Activated naive CD4-positive, alpha-beta T cell treated with anti-CD3 and anti-CD28 coated beads, Interleukin-2, amount 50 U/mL, for 16 hours (primary cell): ENCODE data around the gene ARHGEF7.

ENCODE experiments used
- DNase-seq: peaks from one replicate; pipeline ENCODE4 v3.0.0-alpha.2; 2020

Gene ARHGEF7

DNA sequence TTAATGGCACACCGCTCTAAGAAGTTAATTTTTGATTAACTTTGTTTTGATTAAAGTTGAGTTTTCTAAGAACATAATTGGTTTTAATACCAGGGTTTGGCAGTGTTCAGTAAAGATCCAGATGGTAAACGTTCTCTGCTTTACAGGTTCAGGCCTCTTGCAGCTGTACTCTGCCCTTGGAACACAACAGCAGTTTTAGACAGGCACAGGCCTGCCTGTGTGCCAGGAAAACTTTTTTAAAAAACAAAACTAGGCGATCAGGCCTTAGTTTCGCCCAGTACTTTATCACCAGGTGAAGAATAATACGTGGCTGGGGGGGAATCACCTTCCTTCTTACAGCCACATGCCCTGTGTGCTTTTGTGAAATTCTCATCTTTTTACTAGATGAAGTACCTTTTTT is 167.3 kb downstream of the ARHGEF7 start:
- DNase-seq = no peak

DNA sequence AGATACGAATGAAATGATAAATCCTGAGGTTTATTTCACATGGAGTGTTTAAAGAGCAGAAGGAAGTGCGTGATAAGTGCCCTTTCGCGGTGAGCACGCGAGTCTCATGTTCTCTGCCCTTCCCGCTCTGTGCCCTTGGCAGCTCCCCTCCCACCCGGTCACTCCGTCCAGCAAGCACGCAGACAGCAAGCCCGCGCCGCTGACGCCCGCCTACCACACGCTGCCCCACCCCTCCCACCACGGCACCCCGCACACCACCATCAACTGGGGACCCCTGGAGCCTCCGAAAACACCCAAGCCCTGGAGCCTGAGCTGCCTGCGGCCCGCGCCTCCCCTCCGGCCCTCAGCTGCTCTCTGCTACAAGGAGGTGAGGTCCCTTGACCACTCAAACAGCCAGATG is 167.9 kb downstream of the ARHGEF7 start:
- no peak for DNase-seq

DNA sequence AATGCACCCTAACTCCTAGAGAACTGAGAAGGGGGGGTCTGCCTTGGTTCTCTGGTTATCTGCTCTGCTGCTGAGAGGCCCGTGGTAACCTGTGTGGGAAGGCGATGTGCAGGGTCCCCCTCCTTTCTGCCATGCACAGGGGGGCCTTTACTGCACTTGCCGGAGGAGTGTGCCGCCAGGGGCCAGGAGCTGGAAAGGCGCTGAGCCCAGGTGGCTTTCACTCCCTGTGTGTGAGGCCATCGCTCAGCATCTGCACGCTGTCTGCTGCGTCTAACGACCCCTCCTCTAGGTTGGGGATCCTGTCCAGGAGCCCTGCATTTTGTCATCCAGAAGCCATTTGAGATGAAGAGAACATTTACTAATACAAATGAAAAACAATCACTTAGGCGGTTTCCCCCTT is 168.3 kb downstream of the ARHGEF7 start:
- no peak for DNase-seq

DNA sequence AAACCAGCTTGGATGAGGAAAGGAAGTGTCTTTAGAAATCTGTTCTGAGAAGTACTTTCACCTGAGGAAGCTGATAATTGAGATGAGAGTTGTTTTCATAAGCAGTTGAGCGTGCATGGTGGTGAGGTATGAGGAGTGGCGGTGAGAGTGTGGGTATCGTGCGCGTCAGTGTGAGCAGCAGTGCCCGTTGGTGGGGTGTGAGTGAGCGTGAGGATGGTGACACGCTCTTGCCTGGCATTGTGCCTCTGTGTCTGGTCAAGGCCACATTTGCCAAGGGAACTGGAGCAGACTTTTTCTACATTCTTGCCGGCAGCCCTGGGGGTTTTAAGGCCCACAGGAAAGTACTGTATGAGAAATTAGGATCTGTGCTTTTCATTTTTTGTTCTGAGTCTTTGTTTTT is 168.9 kb downstream of the ARHGEF7 start:
- DNase-seq = no peak

DNA sequence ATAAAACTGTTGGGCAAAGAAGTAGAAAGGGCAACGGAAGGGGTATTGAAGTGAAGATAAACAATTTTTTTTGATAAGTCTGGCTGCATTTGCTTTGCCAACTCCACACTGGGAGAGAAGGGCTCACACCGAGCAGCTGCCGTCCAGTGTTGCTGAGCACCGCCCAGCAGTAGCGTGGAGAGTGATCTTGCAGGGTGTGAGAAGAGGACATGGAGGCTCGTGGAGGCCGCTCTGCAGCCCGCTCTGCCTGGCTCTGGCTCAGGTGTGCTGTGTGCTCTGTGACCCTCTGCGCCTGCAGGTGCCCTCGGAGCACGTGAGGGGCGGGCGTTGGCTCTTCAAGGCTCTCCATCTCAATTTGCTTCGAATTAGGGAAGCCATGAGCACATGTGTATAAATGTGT is 169.5 kb downstream of the ARHGEF7 start:
- DNase-seq = no peak

DNA sequence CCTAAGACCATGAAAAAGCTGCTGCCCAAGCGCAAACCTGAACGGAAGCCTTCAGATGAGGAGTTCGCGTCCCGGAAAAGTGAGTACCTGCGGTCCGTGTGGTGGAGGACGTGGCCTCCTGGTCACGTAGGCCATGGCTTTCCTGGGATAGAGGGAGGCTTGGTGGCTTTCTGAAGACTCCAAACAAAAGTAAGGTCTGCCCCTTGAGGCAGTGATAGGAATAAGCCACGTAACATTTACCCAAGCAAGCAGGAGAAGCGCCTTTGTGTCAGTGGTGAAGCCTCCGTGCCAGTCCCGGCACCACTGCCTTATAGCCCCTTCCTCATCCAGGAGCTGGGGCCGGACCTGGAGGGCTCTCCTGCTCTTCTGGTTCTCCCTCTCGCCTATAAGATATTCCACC is 171.1 kb downstream of the ARHGEF7 start:
- DNase-seq = no peak

DNA sequence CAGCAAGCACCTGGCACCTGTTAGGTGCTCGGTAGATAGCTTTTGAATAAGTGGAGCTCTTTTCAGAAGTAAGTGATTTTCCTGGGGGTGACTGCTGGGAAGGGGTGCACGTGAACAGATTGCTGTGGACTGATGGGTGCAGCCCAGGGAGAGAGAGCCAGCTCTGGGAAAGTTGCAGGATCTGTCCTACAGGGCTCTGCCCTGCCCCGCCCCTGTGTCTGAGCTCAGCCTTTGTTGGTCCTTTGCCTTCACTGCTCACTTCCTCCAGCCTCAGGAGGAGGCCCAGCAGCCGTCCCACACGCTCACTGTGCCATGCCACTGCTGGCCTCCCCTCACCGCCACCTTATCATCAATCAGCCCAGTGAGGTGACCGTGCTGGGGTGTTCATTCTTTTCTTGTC is 171.6 kb downstream of the ARHGEF7 start:
- no peak for DNase-seq

DNA sequence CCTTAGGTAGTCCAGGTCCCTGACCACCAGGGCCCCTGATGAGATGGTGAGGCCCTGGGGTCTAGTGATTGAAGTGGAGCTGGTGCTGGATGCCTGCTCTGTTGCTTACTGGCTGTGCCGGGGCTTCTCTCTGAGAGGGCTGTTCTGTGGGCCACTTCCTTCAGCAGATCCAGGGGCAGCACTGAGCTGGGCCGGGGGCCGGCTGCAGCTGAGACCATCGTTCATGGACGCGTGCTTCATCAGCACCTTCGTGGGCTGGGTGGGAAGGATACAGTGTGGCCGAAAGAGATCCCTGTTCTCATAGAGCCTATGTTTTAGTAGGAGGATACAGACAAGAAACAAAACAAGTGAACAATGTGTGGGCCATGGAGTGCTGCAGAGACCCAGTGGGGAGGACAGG is 172.1 kb downstream of the ARHGEF7 start:
- DNase-seq = no peak

DNA sequence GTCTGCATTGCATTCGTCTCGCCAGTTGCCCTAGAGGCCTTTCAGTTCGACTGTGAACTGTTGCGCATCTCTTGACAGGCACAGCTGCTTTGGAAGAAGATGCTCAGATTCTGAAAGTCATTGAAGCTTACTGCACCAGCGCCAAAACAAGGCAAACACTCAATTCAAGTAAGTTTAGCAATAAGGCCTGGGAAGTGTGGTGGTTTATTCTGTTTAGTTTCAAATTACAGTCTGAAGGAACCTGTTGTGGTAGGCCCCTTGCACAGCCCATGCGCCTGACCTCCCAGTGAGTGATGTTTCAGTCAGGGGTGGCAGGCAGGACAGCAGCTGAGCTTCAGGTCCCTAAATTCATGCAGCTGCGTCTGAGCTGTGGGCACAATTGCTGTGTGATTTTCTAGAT is 173.2 kb downstream of the ARHGEF7 start:
- DNase-seq = no peak

DNA sequence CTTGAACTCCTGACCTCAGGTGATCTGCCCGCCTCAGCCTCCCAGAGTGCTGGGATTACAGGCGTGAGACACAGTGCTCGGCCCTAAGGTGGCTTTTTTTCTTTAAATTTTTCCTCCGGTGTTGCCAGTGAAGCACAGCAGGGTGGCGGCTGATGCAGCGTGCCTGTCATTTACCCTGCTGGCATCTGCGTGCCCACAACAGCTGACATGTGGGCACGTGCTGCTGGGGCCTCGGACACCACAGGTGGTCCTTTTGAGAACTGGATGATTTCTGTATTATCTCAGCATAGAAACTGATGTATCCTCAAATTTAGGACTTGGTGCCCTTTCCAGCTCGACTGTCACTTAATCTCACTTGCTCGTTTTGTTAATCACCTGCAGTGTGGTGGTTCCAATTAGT is 174.1 kb downstream of the ARHGEF7 start:
- no peak for DNase-seq

DNA sequence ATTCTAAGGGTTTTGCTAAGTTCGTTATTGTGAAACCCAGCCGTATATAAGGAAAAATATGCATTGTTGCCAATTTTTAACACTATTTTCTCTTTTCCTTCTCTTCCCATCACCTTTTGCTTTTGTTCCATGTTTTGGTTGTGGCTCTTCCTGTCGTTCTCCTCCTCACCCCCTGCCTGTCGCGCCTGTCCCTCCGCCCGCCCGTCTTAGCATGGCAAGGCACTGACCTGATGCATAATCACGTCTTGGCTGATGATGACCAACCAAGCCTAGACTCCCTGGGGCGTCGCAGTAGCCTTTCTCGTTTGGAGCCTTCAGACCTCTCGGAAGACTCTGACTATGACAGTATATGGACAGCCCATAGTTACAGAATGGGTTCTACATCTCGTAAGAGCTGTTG is 176.8 kb downstream of the ARHGEF7 start:
- DNase-seq = no peak

DNA sequence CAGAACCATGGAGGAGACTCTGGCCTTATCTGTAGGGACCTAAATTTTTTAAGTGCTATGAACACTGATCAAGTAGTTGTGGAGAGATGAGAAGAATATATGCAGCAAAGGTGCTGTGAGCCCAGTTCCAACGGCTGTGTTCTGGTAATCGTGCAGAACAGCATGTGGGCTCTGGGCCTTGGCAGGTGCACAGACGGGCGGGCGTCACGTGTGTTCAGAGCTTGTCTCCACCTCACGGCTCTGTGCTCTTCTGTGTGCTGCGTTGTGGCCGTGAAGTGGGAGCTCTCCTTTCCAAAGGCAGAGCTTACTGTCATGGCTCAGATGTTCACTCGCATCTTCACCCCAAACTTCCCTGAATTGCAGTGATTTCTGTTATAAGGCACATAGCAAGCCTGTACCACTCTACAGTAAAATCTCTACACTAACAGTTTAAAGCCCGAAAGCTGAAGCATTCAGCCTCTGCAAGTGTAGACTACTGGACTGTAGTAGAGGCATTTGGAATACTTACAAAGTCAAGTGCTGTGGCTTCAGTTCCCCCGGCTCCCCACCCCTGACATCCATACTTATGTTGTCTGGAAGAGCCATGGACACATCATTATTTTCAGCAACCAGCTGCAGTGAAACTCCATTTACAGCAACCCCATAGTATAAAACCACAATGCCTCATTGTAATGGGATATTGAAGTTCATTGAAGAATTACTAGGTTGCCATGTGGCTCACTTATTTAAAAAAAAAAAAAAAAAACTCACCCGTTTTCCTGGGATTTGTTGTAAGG is 177.8 kb downstream of the ARHGEF7 start:
- DNase-seq = no peak

DNA sequence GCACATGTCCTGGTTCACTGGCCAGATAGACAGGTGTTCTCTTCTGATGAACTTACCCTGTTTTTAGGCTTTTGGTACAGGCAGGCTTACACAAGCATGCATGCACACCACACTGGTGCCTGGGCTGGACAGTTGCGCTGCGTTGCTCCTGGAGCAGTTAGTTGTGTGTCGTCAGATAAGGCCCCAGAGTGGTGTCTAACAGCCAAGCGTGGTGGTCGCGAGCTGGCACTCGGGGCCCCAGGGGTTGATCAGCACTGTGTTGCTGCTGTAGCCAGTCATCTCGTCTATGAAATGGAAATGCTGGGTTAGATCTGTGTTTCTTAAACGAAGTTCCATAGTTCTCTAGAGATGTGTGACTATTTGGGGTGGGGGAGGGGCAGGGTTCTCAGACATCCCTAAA is 180.8 kb downstream of the ARHGEF7 start:
- DNase-seq = no peak

DNA sequence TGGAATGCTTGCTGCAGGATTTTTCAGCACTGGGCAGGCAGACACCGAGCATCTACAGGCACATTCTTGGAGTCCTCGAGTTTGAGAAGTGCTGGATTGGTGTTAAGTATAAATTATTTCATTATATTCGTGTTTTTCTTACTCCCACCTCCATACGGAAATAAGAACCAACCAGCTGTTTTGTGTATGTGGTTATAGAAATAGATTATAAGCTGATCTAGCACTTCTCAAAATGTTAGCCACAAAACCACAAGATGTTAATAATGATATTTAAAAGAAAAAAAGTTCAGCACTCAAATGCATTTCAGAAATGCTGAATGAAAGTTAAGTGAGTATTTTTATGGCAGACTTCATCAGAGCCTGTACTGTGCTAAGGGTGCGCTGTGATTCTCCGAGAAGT is 181.3 kb downstream of the ARHGEF7 start:
- no peak for DNase-seq

DNA sequence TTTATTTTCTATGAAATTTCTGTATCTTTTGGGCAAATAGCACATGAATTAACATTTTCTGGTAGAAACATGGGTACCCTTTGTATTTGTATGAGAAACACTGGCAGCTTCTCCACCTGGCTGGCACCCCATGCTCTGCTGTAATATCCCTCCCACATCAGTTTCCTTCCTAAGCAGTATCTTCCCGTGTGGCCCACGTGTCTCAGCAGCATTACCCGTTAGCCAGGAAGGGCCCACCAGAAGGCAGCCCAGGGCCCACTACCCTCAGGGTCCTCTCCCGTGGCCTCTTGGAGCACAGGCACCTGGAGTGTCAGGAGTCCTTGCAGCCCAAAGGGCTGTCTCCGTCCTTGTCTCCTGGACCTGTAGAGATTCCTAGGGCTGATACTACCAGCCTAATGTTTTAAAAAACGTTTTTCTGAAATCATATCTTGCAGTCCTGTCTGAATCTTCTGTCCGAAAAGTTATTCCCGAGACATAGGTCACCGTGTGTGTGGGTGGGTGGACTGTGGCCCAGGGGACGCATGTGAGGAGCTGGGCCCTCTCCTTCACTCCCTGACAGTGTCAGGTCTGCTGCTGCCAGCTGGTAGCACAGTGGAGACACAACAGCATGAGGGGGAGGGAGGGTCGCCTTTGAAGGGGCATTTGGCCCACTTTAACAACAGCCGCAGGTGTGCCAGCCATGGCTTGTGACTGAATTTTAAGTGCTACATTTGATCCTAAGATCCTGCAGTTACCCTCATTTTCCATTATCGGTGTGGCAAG is 183.3 kb downstream of the ARHGEF7 start:
- no peak for DNase-seq

DNA sequence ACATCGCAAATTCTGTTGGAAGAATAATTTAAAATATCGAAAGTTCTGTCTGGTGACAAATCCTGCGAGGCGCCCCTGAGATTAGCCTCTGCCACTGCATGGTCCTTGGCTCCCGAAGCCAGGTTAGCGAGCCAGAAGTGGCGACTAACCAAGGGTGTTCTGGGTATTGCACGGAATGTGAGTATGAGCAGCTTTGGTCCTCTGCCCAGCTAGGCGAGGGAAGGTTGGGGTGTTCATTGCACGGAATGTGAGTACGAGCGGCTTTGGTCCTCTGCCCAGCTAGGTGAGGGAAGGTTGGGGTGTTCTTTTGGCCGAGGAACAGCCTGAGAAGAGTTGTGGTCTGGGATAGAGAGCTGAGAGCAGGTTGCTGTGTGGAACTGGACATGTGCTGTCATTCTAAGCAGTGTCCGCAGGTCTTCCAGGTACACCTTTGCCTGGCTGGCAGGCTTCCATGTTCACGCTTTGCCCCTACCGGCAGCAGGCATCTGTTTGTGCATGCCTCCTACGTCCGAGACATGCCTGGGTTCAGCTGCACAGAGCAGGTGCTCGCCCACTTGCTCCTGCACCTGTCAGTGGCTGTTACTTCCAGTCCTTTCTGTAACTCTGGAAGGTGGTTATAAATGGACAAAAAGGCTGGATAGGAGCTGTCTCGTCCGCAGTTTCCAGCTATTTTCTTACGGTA is 187.1 kb downstream of the ARHGEF7 start:
- DNase-seq = no peak

DNA sequence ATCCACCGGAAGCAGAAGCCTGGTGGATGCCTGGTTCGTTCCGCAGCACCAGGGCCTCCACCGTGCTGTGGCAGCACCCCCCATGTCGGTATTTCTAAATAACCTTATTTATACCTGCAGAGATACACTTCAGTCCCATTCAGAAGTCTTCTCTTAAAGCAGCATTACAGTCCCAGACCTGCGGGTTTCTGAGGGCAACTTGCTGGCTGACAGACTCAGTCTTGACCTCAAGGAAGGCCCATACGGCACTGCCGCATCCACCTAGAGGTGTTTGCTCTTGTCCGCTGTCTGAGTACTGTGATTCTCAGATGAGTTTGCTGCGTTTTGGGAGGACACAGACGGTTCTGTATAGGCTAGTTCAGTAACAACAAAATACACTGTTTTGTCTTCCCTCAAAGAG is 188.4 kb downstream of the ARHGEF7 start:
- no peak for DNase-seq

DNA sequence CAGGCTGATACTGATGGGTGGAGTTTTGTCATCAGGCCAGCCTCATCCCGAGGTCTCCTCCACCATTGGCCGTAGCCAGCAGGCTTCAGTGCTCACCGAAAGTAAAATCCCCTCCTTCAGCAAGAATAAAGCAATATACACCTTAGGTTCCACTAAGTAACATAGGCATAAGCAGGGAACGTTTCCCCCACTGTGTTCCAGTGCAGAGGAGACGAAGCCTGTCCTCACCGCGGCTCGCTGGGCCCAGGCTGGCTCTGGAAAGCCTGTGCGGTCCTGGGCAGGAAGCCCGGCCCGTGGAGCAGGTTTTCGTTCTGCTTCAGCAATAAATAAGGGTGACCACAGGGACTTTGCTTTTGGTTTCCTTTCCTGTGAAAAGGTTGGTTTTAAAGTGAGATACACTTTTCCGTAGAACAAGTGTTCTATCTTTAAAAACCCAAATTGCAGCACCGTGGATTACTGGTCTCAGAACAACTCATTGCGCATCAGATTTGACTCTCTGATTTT is 189.0 kb downstream of the ARHGEF7 start:
- no peak for DNase-seq

DNA sequence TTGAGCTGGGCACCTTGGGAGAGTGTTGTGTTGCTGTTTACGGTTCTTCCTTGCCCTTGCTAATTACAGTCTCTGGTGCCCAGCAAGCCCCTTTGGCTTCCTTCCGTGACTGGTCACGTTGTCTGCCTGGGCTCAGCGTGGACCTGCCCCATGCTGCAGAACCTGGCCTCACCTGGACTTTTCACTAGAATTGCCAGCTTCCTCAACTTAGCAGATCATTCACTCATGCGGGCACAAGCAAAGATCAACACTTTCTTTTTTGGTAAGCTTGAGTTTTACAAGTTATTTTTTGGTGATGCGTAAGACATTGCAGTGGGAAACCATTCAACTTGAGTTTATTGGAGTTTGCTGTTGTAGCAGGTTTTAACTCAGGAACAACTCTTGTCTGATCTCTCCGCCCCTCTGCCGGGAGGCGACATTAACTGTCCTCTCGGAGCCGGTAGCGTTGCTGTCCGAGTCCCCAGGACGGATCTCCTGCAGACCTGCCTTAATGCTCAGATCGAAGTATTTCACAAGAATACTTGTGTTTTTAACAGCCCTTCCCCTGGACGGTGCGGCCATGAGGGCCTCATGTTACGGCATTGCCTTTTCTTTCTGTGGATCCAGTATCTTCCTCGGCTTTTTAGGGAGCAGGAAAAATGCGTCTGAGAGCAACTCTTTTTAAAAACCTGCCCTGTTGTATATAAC is 189.6 kb downstream of the ARHGEF7 start:
- no peak for DNase-seq

DNA sequence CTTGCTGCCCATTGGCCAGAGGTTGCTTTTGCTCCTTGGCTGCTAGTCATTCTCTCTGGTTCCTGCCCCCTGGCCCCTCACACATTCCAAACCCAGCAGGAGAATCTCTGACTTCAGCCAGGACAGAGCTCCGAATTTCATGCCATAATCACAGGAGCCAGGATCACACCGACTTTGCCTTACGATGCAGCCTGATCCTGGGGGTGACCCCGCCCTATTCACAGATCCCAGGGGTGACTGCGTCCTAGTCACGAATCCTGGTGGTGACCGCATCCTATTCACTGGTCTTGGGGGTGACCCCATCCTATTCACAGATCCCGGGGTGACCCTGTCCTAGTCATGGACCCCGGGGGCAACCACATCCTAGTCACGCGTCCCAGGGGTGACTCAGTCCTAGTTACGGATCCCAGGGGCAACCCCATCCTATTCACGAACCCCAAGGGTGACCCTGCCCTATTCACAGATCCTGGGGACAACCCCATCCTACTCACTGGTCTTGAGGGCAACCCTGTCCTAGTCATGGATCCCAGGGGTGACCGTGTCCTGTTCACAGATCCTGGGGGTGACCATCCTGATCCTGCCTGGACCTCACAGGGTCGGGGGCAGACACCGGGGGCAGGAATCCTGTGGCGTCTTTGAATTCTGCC is 198.0 kb downstream of the ARHGEF7 start:
- no peak for DNase-seq

DNA sequence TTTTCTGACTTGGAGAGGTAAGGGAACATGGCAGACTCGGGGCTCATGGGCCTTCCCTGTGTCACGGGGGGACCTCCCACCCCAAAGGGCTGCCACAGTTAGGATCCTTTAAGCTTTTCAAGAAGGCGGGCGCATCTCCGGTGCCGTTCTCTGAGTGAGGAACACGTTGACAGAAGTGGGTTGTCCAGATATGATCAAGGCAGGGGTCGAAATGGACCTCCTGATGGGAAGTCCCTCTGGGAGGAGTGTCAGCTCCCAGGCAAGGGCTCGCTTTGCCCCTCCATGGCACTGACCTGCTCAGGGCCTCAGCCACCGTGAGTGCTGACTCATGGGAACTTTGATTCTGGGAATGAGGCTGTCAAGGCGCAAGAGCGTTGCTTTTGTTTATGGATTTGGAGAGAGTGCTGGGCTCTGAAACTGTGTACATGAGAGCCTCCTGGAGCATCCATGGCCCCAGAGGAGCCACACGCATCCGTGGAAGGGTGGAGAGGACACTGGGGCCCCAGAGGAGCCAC is 198.9 kb downstream of the ARHGEF7 start:
- DNase-seq = no peak

DNA sequence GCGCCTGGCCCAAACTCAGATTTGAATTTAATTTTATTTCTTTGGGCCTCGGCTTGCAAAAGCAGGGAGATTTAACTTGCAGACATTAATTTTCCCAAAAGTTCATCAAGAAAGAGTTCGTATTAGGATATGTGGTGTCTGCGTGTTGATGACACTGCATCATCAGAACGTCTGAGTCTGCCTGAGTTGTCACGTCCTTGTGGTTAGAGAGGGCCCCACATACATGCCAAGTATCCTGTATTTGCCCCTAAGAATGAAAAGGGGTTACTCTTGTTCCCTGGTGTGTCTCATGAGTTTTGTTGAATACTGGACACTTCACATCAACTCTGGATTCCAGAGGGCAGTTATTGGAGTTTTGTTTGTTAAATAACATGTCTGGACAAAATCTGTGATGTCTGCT is 199.7 kb downstream of the ARHGEF7 start:
- no peak for DNase-seq
